Raji (cell line): ENCODE data around the gene BATF.

Experiments used
- POLR2A ChIP-seq: IDR thresholded peaks from 2 replicates; pipeline ENCODE4 v1.6.1; 2011; ENCODE audit warnings: low read depth, low read length, control low read depth; ENCODE audit not compliant: insufficient read depth

Gene BATF

GRCh38 chr14:75522224-75522982 lies at the start of gene BATF:
TSS of gene BATF (plus strand) at chr14:75522469. CDS start at chr14:75522683, 214 bp downstream.
- peak; percentile 68; the same call in 1 of the 2 replicates for TF ChIP-seq POLR2A

GRCh38 chr14:75476274-75476995 lies 45.8 kb upstream of the BATF start:
- no peak for TF ChIP-seq POLR2A

GRCh38 chr14:75477881-75478280 lies 44.4 kb upstream of the BATF start:
- TF ChIP-seq POLR2A, result no peak

- TF ChIP-seq POLR2A, result no peak
These were observed 42.3 kb upstream of the BATF start for GRCh38 chr14:75479770-75480600.

GRCh38 chr14:75482366-75482765 lies 39.9 kb upstream of the BATF start:
- no peak for TF ChIP-seq POLR2A

- TF ChIP-seq POLR2A, result no peak
These were observed 37.4 kb upstream of the BATF start for GRCh38 chr14:75484711-75485429.

- TF ChIP-seq POLR2A, result no peak
These were observed 36.0 kb upstream of the BATF start for GRCh38 chr14:75486318-75486717.

- no peak for TF ChIP-seq POLR2A
These were observed 35.1 kb upstream of the BATF start for GRCh38 chr14:75487155-75487671.

- no peak for TF ChIP-seq POLR2A
These were observed 32.8 kb upstream of the BATF start for GRCh38 chr14:75489480-75489837.

- no peak for TF ChIP-seq POLR2A
These were observed 30.8 kb upstream of the BATF start for GRCh38 chr14:75491376-75491978.

- TF ChIP-seq POLR2A, result no peak
These were observed 29.3 kb upstream of the BATF start for GRCh38 chr14:75492832-75493591.

GRCh38 chr14:75493592-75494087 lies 28.6 kb upstream of the BATF start:
- TF ChIP-seq POLR2A, result no peak

GRCh38 chr14:75494896-75495295 lies 27.4 kb upstream of the BATF start:
- TF ChIP-seq POLR2A, result no peak
